Measurements from ENCODE around the gene STK32C.
"Not testable (repeated sequence)": the region's sequence is repeated elsewhere in the genome, so short reads cannot be mapped to it uniquely, and the experiment has no call there.

The STK32C gene

GRCh38 chr10:132319853-132320653, 12.3 kb upstream of the STK32C start:
- no peak for DNase-seq (ENCODE audit: low read depth in 2 of 2)

- not testable (repeated sequence) for DNase-seq (ENCODE audit: low read depth in 2 of 2)
These were observed 9.7 kb upstream of the STK32C start for GRCh38 chr10:132317477-132317876.

DNA sequence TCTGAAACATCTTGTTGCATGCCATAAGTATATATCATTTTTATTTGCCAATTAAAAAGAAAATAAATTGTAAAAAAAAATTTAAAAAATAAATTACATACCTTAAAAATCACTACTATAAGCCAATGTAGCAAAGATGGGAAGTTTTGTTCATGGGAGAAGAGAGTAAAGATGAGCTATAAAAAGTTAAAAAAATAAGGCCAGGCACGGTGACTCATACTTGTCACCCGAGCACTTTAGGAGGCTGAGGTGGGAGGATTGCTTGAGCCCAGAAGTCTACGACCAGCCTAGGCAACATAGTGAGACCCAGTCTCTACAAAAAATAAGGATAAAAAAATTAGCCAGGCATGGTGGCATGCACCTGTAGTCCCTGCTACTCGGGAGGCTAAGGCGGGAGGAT, 8.4 kb upstream of the STK32C start:
- no peak for DNase-seq (ENCODE audit: low read depth in 2 of 2)

DNA sequence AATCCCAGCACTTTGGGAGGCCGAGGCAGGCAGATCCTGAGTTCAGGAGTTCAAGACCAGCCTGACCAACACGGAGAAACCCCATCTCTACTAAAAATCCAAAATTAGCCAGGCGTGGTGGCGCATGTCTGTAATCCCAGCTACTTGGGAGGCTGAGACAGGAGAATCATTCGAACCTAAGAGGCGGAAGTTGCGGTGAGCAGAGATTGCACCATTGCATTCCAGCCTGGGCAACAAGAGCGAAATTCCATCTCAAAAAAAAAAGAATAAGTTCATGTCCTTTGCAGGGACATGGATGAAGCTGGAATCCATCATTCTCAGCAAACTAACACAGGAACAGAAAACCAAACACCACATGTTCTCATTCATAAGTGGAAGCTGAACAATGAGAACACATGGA, 7.1 kb upstream of the STK32C start:
- not testable (repeated sequence) for DNase-seq (ENCODE audit: low read depth in 2 of 2)

GRCh38 chr10:132314336-132314735, 6.6 kb upstream of the STK32C start:
- no peak for DNase-seq (ENCODE audit: low read depth in 2 of 2)

- no peak for DNase-seq (ENCODE audit: low read depth in 2 of 2)
These were observed 6.1 kb upstream of the STK32C start for GRCh38 chr10:132313865-132314264.

GRCh38 chr10:132313305-132313704, 5.6 kb upstream of the STK32C start:
- no peak for DNase-seq (ENCODE audit: low read depth in 2 of 2)

DNA sequence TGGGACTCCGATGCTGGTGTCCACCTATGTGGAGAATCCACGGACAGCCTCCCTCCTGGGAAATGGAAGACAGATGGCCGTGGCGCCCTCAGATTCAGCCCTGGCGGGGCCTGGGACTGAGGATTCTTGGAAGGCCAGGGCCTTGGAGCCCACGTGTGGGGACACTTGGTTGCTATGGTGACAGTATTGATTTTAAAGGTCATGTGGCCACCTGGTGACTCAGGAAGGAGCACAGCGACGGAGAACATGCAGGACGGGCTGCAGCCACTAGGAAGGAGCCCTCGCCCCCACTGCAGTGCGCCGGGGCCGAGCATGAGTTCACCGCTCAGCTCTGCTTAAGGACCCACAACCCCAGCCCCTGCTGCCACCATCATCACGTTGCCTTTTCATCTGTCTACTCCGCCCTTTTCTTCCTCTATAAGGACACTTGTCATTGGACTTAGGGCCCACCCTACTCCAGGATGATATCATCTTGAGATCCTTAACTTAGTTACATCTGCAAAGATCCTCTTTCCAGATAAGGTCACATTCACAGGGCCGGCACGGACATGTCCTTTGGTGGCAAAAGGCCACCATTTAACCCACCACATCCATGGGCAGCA, 3.7 kb upstream of the STK32C start:
- no peak for DNase-seq (ENCODE audit: low read depth in 2 of 2)

- DNase-seq (ENCODE audit: low read depth in 2 of 2): no peak
These were observed 3.1 kb upstream of the STK32C start for GRCh38 chr10:132310701-132311337.

GRCh38 chr10:132309879-132310591, 2.3 kb upstream of the STK32C start:
- no peak for DNase-seq (ENCODE audit: low read depth in 2 of 2)

- DNase-seq (ENCODE audit: low read depth in 2 of 2): no peak
These were observed 1.7 kb upstream of the STK32C start for GRCh38 chr10:132309471-132309865.

DNA sequence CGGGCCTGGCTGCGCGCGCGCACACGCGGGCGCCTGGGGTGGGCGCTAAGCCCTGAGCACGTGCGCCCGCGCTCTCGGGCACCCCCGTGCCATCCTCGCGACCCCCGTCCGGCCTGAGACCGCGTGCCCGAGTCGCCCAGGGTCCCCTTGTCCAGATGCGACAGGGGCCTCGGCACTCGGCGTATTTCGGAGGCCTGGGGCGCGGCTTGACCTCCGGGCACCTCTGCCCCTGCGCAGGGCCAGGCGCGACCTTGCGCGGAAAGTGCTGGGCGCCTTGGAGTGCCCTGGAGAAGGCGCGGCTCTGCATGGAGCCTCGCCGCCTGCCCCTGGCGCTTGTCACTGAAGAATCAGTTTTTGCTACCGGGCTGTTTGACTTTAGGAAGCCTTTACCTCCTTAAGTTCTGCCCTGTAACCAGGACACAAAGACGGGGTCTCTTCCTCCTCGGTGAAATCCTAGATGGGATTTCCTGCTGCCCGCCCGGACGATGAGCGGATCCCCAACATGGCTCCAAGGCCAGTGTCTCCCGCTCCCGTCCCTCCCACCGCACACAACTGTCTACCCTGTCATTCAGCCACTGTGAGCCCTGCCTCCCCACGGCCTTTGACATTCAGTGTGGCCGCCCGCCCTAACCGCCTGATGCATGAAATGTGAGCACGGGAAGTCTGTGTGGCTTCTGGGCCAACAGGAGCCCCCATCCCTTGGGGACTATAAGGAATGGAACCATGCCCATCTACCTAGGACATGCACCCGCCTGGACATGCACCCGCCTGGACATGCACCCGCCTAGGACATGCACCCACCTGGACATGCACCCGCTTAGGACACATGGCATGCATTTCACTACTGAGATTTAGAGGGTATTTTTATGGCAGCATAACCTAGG, 1.1 kb upstream of the STK32C start:
- DNase-seq (ENCODE audit: low read depth in 2 of 2): no peak

DNA sequence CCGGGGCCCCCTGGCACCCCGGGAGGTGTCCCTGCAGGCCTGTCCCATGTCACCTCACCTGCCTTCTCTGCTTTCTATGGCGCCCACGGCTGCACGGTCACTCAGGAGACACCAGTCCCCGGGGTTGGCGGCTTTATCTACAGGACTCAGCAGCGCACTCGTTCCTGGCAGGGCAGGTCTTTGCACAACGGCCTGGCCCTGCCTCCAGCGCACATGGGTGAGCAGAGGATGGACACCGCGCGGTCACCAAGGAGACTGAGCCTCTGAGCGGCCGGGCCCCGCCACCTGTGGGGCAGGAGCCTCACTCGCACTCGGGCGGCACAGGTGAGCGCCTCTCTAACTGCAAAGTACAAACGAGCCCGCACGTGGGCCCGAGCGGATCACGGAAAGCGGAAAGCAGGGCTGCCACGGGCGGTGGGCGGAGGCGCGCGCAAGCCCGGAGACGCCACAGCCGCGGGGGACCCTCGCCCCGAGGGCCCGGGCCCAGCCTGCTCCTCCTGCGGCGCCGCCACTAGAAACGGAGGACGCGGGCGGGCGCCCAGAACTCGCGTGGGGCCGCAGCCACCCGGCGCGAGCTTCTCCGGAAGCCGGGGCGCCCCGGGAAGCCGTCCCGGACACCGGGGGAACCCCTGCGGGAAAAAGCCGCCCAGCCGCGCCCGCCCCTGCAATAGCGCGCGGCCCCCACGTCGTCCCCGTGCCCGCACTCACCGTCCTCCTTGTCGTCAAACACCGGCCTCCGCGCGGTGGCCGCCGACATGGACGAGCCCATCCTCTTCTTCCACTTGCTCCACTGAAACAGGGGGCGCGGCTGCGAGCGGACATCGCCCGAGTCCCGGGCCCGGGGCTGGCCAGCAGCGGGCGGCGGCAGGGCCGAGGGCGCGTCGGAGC, 642 bp downstream of the STK32C start:
- DNase-seq (ENCODE audit: low read depth in 2 of 2): no peak

DNA sequence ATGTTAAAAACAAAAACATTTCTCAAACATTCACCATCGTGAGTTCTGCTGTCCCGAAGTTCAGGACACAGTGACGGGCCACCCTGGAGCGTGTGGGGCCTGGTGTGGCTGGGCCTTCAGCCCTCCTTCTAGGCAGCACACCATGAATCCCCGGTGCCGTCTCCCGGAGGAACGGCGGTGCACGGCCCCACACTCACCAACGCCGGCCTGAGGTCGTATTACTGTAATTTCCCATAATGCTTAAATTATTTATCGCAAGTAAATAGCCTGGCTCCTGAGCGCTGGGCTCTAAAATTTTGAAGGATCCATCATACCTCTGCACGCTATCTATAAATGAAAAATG, 1.4 kb downstream of the STK32C start:
- DNase-seq (ENCODE audit: low read depth in 2 of 2): no peak

GRCh38 chr10:132305654-132306342, 2.0 kb downstream of the STK32C start:
- no peak for DNase-seq (ENCODE audit: low read depth in 2 of 2)

- no peak for DNase-seq (ENCODE audit: low read depth in 2 of 2)
These were observed 2.8 kb downstream of the STK32C start for GRCh38 chr10:132304756-132305509.

- no peak for DNase-seq (ENCODE audit: low read depth in 2 of 2)
These were observed 4.2 kb downstream of the STK32C start for GRCh38 chr10:132303361-132304115.
